Thoracic aorta (tissue), 2 donors: ENCODE results near the gene MON2. TPM values are rescaled to one million over a fixed set of nuclear protein-coding genes. Genes with fewer than 3 reads are reported as not detected.

Source experiments
- ATAC-seq: fragments of 150-250 bp; one replicate; pipeline ENCODE4 v1.8.0; 2017; ENCODE audit warnings: low read depth; ENCODE audit not compliant: insufficient number of reproducible peaks, low FRiP score
- DNase-seq: peaks from one replicate; pipeline ENCODE4 v3.0.0-alpha.2; 2020; ENCODE audit warnings: low spot score
- H3K27ac ChIP-seq, 2 donors: fragments of 200-600 bp; sonication (generic); 1 replicate in 1 of 2; 2 replicates in 1 of 2; pipeline ENCODE4 v1.5.1; 2016; ENCODE audit warnings: mild to moderate bottlenecking in 2 of 2, moderate library complexity in 2 of 2
- H3K27me3 ChIP-seq: fragments of 200-600 bp; sonication (generic); replicated peaks from 2 replicates; pipeline ENCODE4 v1.6.0; 2016; ENCODE audit warnings: mild to moderate bottlenecking; ENCODE audit not compliant: insufficient read depth
- H3K36me3 ChIP-seq: fragments of 200-600 bp; sonication (generic); one replicate; pipeline ENCODE4 v1.5.1; 2016
- H3K4me1 ChIP-seq, 2 donors: fragments of 200-600 bp; sonication (generic); 1 replicate in 1 of 2; 2 replicates in 1 of 2; pipeline versions ENCODE4 v1.5.1 to v1.6.0; 2016; ENCODE audit warnings: low read depth in 2 of 2, mild to moderate bottlenecking in 1 of 2; ENCODE audit not compliant: control insufficient read depth in 1 of 2
- H3K4me3 ChIP-seq: fragments of 200-600 bp; sonication (generic); 2 replicates; pipeline ENCODE4 v1.5.1; 2016; ENCODE audit warnings: mild to moderate bottlenecking
- H3K9me3 ChIP-seq: fragments of 200-600 bp; sonication (generic); 2 replicates; pipeline ENCODE4 v1.5.1; 2016
- total RNA-seq, 2 donors: library from RNA; depleted of rRNA; stranded (reverse); fragments of >200 nt; gene quantifications; one replicate each; pipeline versions ENCODE4 v1.1.0 to v1.2.3, GENCODE V29; 2016
- TF ChIP-seq, protein P1 (sequence below): fragments of 200-600 bp; sonication (generic); IDR thresholded peaks from one replicate; pipeline ENCODE4 v1.5.1; 2019; ENCODE audit warnings: antibody characterized with exemption

The MON2 gene
- total RNA-seq, 2 donors from 2014 or later, result 73.0 to 154 TPM

- ATAC-seq (no peak), DNase-seq (no peak)
- peaks cover 3 to 8% of the 10 kb centered on the region in 2 donors for H3K4me1 ChIP-seq
- TF ChIP-seq, protein P1, sequence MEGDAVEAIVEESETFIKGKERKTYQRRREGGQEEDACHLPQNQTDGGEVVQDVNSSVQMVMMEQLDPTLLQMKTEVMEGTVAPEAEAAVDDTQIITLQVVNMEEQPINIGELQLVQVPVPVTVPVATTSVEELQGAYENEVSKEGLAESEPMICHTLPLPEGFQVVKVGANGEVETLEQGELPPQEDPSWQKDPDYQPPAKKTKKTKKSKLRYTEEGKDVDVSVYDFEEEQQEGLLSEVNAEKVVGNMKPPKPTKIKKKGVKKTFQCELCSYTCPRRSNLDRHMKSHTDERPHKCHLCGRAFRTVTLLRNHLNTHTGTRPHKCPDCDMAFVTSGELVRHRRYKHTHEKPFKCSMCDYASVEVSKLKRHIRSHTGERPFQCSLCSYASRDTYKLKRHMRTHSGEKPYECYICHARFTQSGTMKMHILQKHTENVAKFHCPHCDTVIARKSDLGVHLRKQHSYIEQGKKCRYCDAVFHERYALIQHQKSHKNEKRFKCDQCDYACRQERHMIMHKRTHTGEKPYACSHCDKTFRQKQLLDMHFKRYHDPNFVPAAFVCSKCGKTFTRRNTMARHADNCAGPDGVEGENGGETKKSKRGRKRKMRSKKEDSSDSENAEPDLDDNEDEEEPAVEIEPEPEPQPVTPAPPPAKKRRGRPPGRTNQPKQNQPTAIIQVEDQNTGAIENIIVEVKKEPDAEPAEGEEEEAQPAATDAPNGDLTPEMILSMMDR, result no peak
- H3K36me3 ChIP-seq, result no peaks in the 10 kb centered on the region
- H3K27me3 ChIP-seq, result no peaks in the 10 kb centered on the region
- H3K9me3 ChIP-seq, result no peaks in the 10 kb centered on the region
- H3K27ac ChIP-seq, result no peak overlapping the region
- H3K4me3 ChIP-seq, result no peak overlapping the region
These were observed 182.9 kb downstream of the MON2 start for GRCh38 chr12:62649412-62650138.

Other genes with a start within 250 kb of the MON2 start
- gene USP15, start 206.4 kb upstream of the MON2 start, total RNA-seq, result 100 to 1,000 TPM in 1 of 2 donors, 10 to 100 TPM in 1; 39.5 to 128 TPM